ENCODE results near the gene PGBD2. TPM values are rescaled to one million over a fixed set of nuclear protein-coding genes. Genes with fewer than 3 reads are reported as not detected.

PGBD2 gene
- total and polyA plus RNA-seq, 9 of the 15 experiments (the other 6 are each of a cell fraction or from before 2014, with no cell fraction given): 11.9 to 21.8 (median 14.7) TPM

GRCh38 chr1:248858096-248858890 is 47.7 kb upstream of the PGBD2 start (continued):
- TF ChIP-seq DEAF1 (CRISPR knock-in tag; IDR thresholded peaks at IDR 0.05) (peak; percentile 30; the same call in 1 of the 2 replicates), TBP (optimal IDR thresholded peaks at IDR 0.05; ENCODE audit: low read depth, low read length) (peak; percentile 59), POLR3A (IDR thresholded peaks at IDR 0.05; ENCODE audit: borderline replicate concordance, extremely low read depth, insufficient read depth, insufficient read length) (no peak), RBM14 (IDR thresholded peaks at IDR 0.05; ENCODE audit: borderline replicate concordance, insufficient read depth, low read depth, low read length) (no peak), ADNP (tag; IDR thresholded peaks at IDR 0.05) (no peak), ZNF830 (CRISPR knock-in tag; IDR thresholded peaks at IDR 0.05) (no peak), HMGXB4 (CRISPR knock-in tag; IDR thresholded peaks at IDR 0.05) (no peak; the same call in 1 of the 2 replicates), SAFB2 (IDR thresholded peaks at IDR 0.05; ENCODE audit: borderline replicate concordance, low read depth, low read length, severe bottlenecking) (no peak), EZH2 (IDR thresholded peaks at IDR 0.05; ENCODE audit: borderline replicate concordance, low read depth, low read length) (no peak), RB1 (IDR thresholded peaks at IDR 0.05; ENCODE audit: low read depth) (peak; percentile 68; the same call in 1 of the 2 replicates), ESRRB (CRISPR knock-in tag; IDR thresholded peaks at IDR 0.05; ENCODE audit: borderline replicate concordance) (no peak), HNRNPUL1 (IDR thresholded peaks at IDR 0.05; ENCODE audit: low read length) (no peak), RBM25 (IDR thresholded peaks at IDR 0.05; ENCODE audit: low read depth, low read length, severe bottlenecking) (no peak), SREBF1 (IDR thresholded peaks at IDR 0.05; ENCODE audit: borderline replicate concordance, low read depth, low read length) (no peak), U2AF2 (optimal IDR thresholded peaks at IDR 0.05; ENCODE audit: low read depth, low read length) (no peak), ATF2 (CRISPR knock-in tag; IDR thresholded peaks at IDR 0.05) (no peak), ZNF347 (CRISPR knock-in tag; IDR thresholded peaks at IDR 0.05; ENCODE audit: low read depth) (no peak), ZNF280B (CRISPR knock-in tag; IDR thresholded peaks at IDR 0.05) (no peak), EP400 (IDR thresholded peaks at IDR 0.05) (peak; percentile 94), MYNN (IDR thresholded peaks at IDR 0.05) (no peak), MYNN (CRISPR knock-in tag; IDR thresholded peaks at IDR 0.05) (no peak)
